ENCODE measurements around the gene TUBGCP3. TPM values are rescaled to one million over a fixed set of nuclear protein-coding genes. Genes with fewer than 3 reads are reported as not detected.

The TUBGCP3 gene
- polyA plus RNA-seq, 5 donors = 27.4 to 37.2 (median 31.7) TPM

- no peak for DNase-seq
Observed at GRCh38 chr13:112483299-112483698, 104.7 kb downstream of the TUBGCP3 start.

- DNase-seq = no peak
Observed at GRCh38 chr13:112481458-112481857, 106.5 kb downstream of the TUBGCP3 start.

GRCh38 chr13:112479389-112479788, 108.6 kb downstream of the TUBGCP3 start:
- DNase-seq = no peak

- no peak for DNase-seq
Observed at GRCh38 chr13:112477070-112477619, 110.8 kb downstream of the TUBGCP3 start.

GRCh38 chr13:112475889-112476288, 112.1 kb downstream of the TUBGCP3 start:
- DNase-seq = no peak

- DNase-seq = no peak
Observed at GRCh38 chr13:112474869-112475268, 113.1 kb downstream of the TUBGCP3 start.

- no peak for DNase-seq
Observed at GRCh38 chr13:112473818-112474217, 114.1 kb downstream of the TUBGCP3 start.

- no peak for DNase-seq
Observed at GRCh38 chr13:112469071-112469745, 118.7 kb downstream of the TUBGCP3 start.

- DNase-seq = no peak
Observed at GRCh38 chr13:112468069-112468468, 119.9 kb downstream of the TUBGCP3 start.

GRCh38 chr13:112467236-112467635, 120.7 kb downstream of the TUBGCP3 start:
- no peak for DNase-seq

- no peak for DNase-seq
Observed at GRCh38 chr13:112466132-112467058, 121.6 kb downstream of the TUBGCP3 start.

- no peak for DNase-seq
Observed at GRCh38 chr13:112465251-112466131, 122.5 kb downstream of the TUBGCP3 start.

GRCh38 chr13:112464720-112465119, 123.2 kb downstream of the TUBGCP3 start:
- no peak for DNase-seq

GRCh38 chr13:112462408-112462807, 125.5 kb downstream of the TUBGCP3 start:
- no peak for DNase-seq

- DNase-seq = no peak
Observed at GRCh38 chr13:112457485-112457884, 130.5 kb downstream of the TUBGCP3 start.

GRCh38 chr13:112457081-112457480, 130.9 kb downstream of the TUBGCP3 start:
- no peak for DNase-seq

- DNase-seq = no peak
Observed at GRCh38 chr13:112456138-112457056, 131.6 kb downstream of the TUBGCP3 start.

- DNase-seq = no peak
Observed at GRCh38 chr13:112455476-112456059, 132.4 kb downstream of the TUBGCP3 start.

- no peak for DNase-seq
Observed at GRCh38 chr13:112454648-112455334, 133.2 kb downstream of the TUBGCP3 start.

Measured in right lung (tissue), 5 donors.